HCT116 (cell line): ENCODE results near the gene MEIS2. TPM values are rescaled to one million over a fixed set of nuclear protein-coding genes. Genes with fewer than 3 reads are reported as not detected.

Experiments
- ATAC-seq: fragments of 200-7000 bp; cut with Tn5 transposase; 2 replicates; pipeline ENCODE4 v1.9.1; 2020; ENCODE audit warnings: mild to moderate bottlenecking, moderate library complexity
- BruUV-seq: library from RNA; stranded (reverse); fragments of 400-500 nt; replicated peaks from 2 replicates; lab custom pipeline; 2021; lab: Mats Ljungman, UMichigan
- CTCF ChIA-PET: fragments of 300-600 bp; sonication (Branson Sonifier 250); formaldehyde crosslinking; loops from one replicate; lab custom pipeline; 2021; ENCODE audit warnings: antibody characterized with exemption; lab: Charles Lee
- POLR2A ChIA-PET: fragments of 300-600, 350-600 bp; sonication (Branson Sonifier 250); formaldehyde crosslinking; loops from one replicate; lab custom pipeline; 2021; ENCODE audit warnings: antibody characterized with exemption; lab: Charles Lee
- RAD21 ChIA-PET, 2 experiments: fragments of 300-600 bp; sonication (Branson Sonifier 250); formaldehyde crosslinking; loops; one replicate each; lab custom pipeline; 2023; ENCODE audit warnings: low total read pairs in 2 of 2; ENCODE audit not compliant: uncharacterized antibody in 2 of 2, unreplicated experiment in 2 of 2, low non-redundant PET in 1 of 2; lab: Charles Lee
- DNase-seq: peaks from one replicate; pipeline ENCODE4 v3.0.0-alpha.2; 2010; ENCODE audit warnings: low read depth, low spot score
- H2AFZ ChIP-seq: fragments of 200-600 bp; shearing (Covaris generic), sonication (generic); 2 replicates; pipeline ENCODE4 v1.6.1; 2017; ENCODE audit warnings: low read depth, mixed run types, mixed read lengths, antibody characterized with exemption, low read length; ENCODE audit not compliant: poor library complexity, severe bottlenecking
- H3K27ac ChIP-seq: 2 replicates; pipeline ENCODE4 v1.5.1; 2012; ENCODE audit warnings: low read depth, low read length
- H3K27me3 ChIP-seq: fragments of 200-600 bp; sonication (generic); 2 replicates; pipeline ENCODE4 v1.6.1; 2016; ENCODE audit warnings: mixed run types, low read length, mixed read lengths; ENCODE audit not compliant: insufficient read depth
- H3K36me3 ChIP-seq, 2 experiments: fragments of 200-500 bp in 1 of 2; fragments of 200-600 bp in 1 of 2; sonication (Bioruptor generic) in 1 of 2; sonication (generic) in 1 of 2; 2 replicates each; pipeline versions ENCODE4 v1.5.1 to v1.6.1; 2014 to 2016; ENCODE audit warnings: low read length in 2 of 2, inconsistent platforms in 1 of 2, mixed read lengths in 1 of 2, mixed run types in 1 of 2; ENCODE audit not compliant: insufficient read depth in 2 of 2, control insufficient read depth in 1 of 2
- H3K4me1 ChIP-seq, 2 experiments: fragments of 200-600 bp in 1 of 2; sonication (generic) in 1 of 2; 2 replicates each; pipeline versions ENCODE4 v1.5.1 to v1.6.1; 2012 to 2017; ENCODE audit warnings: low read length in 2 of 2, inconsistent platforms in 1 of 2, mild to moderate bottlenecking in 1 of 2, mixed read lengths in 1 of 2, mixed run types in 1 of 2, moderate library complexity in 1 of 2; ENCODE audit not compliant: insufficient read depth in 2 of 2, control insufficient read depth in 1 of 2
- H3K4me2 ChIP-seq: fragments of 200-600 bp; sonication (generic); 2 replicates; pipeline ENCODE4 v1.6.1; 2017; ENCODE audit warnings: mixed run types, low read length, mixed read lengths
- H3K4me3 ChIP-seq, 2 experiments: fragments of 200-600 bp in 1 of 2; sonication (generic) in 1 of 2; replicated peaks in 1 of 2; 2 replicates each; pipeline ENCODE4 v1.5.1; 2011 to 2016; ENCODE audit warnings: low read length in 2 of 2, control low read depth in 1 of 2, low read depth in 1 of 2, mild to moderate bottlenecking in 1 of 2, mixed read lengths in 1 of 2, mixed run types in 1 of 2
- H3K79me2 ChIP-seq: fragments of 200-600 bp; sonication (generic); 2 replicates; pipeline ENCODE4 v1.6.1; 2017; ENCODE audit warnings: mild to moderate bottlenecking, mixed run types, low read length, moderate library complexity, mixed read lengths; ENCODE audit not compliant: insufficient read depth
- H3K9ac ChIP-seq: fragments of 200-600 bp; sonication (generic); 2 replicates; pipeline ENCODE4 v1.6.1; 2016; ENCODE audit warnings: low read length, mixed read lengths
- H3K9me2 ChIP-seq: fragments of 200-600 bp; sonication (generic), shearing (Covaris generic); 2 replicates; pipeline ENCODE4 v1.6.1; 2017; ENCODE audit warnings: mixed run types, mild to moderate bottlenecking, moderate library complexity; ENCODE audit not compliant: insufficient read depth
- H3K9me3 ChIP-seq, 2 experiments: fragments of 200-500 bp in 1 of 2; fragments of 200-600 bp in 1 of 2; sonication (Bioruptor generic) in 1 of 2; sonication (generic) in 1 of 2; 2 replicates each; pipeline ENCODE4 v1.6.1; 2014 to 2017; ENCODE audit warnings: low read length in 2 of 2, mixed read lengths in 2 of 2, inconsistent platforms in 1 of 2, low read depth in 1 of 2, mild to moderate bottlenecking in 1 of 2, mixed run types in 1 of 2, moderate library complexity in 1 of 2; ENCODE audit not compliant: control insufficient read depth in 1 of 2, insufficient read depth in 1 of 2
- H4K20me1 ChIP-seq: fragments of 200-600 bp; sonication (generic), shearing (Covaris generic); 2 replicates; pipeline ENCODE4 v1.6.1; 2017; ENCODE audit warnings: mixed run types, mild to moderate bottlenecking, moderate library complexity; ENCODE audit not compliant: insufficient read depth
- CBX3 ChIP-seq: IDR thresholded peaks from 2 replicates; pipeline ENCODE4 v1.6.1; 2012; ENCODE audit warnings: low read depth
- CEBPB ChIP-seq: IDR thresholded peaks from 2 replicates; pipeline ENCODE4 v1.6.1; 2012; ENCODE audit warnings: low read depth
- EZH2phosphoT487 ChIP-seq: fragments of 200-600 bp; IDR thresholded peaks from 2 replicates; pipeline ENCODE4 v1.6.1; 2018; ENCODE audit warnings: antibody characterized with exemption, borderline replicate concordance
- FOSL1 ChIP-seq: IDR thresholded peaks from 2 replicates; pipeline ENCODE4 v1.6.1; 2012; ENCODE audit warnings: low read depth
- JUND ChIP-seq: IDR thresholded peaks from 2 replicates; pipeline ENCODE4 v1.6.1; 2012
- SIN3A ChIP-seq: IDR thresholded peaks from 2 replicates; pipeline ENCODE4 v1.6.1; 2012; ENCODE audit warnings: low read depth
- SRF ChIP-seq: IDR thresholded peaks from 2 replicates; pipeline ENCODE4 v1.6.1; 2012; ENCODE audit warnings: low read depth
- intact Hi-C: fragments of 100-400 bp; cut with micrococcal nuclease; formaldehyde crosslinking; loops from 2 replicates; pipeline ENCODE4 v1.10.0; 2022
- total RNA-seq: library from RNA; stranded (reverse); gene quantifications from one replicate; pipeline ENCODE4 v1.2.1, GENCODE V29; 2021; ENCODE audit not compliant: unreplicated experiment
- TF ChIP-seq, protein P1 (sequence below): IDR thresholded peaks from 2 replicates; pipeline ENCODE4 v1.6.1; 2012
- TF ChIP-seq, protein P2 (sequence below): IDR thresholded peaks from 2 replicates; pipeline ENCODE4 v1.6.1; 2011; ENCODE audit warnings: mild to moderate bottlenecking, low read length, moderate library complexity; ENCODE audit not compliant: insufficient replicate concordance; ENCODE audit errors: extremely low read depth
- TF ChIP-seq, protein P3 (sequence below): IDR thresholded peaks from 2 replicates; pipeline ENCODE4 v1.6.1; 2012; ENCODE audit warnings: low read depth

Gene MEIS2
- total RNA-seq, 1 experiment from 2014 or later: 11.5 TPM

DNA sequence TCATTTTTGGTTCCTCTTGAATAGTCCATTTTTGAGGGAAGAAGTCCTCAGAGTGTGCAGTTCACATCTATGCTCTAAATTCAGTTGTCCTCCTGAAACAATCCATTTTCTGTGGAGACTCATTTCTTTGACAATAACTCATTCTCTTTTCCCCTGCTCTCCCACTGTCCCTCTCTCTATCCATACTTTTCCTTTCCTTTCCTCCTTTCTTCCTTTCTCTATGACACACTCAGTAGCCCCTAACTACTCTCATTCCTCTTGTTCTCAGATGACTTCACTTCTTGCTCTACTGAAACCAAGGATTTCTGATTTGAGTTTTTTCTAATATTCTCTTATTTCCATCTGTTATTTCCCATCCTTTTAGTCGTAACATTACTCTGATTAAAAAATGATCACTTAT, 16.7 kb upstream of the MEIS2 start:
- no peak overlapping the region for H3K4me3 ChIP-seq
- H3K79me2 ChIP-seq: no peaks in the 10 kb centered on the region
- no peak for TF ChIP-seq SRF
- no peak for TF ChIP-seq JUND
- TF ChIP-seq SIN3A: no peak
- no peak for TF ChIP-seq EZH2phosphoT487
- TF ChIP-seq, protein P1, sequence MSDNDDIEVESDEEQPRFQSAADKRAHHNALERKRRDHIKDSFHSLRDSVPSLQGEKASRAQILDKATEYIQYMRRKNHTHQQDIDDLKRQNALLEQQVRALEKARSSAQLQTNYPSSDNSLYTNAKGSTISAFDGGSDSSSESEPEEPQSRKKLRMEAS: no peak
- TF ChIP-seq CEBPB: no peak
- TF ChIP-seq, protein P2, sequence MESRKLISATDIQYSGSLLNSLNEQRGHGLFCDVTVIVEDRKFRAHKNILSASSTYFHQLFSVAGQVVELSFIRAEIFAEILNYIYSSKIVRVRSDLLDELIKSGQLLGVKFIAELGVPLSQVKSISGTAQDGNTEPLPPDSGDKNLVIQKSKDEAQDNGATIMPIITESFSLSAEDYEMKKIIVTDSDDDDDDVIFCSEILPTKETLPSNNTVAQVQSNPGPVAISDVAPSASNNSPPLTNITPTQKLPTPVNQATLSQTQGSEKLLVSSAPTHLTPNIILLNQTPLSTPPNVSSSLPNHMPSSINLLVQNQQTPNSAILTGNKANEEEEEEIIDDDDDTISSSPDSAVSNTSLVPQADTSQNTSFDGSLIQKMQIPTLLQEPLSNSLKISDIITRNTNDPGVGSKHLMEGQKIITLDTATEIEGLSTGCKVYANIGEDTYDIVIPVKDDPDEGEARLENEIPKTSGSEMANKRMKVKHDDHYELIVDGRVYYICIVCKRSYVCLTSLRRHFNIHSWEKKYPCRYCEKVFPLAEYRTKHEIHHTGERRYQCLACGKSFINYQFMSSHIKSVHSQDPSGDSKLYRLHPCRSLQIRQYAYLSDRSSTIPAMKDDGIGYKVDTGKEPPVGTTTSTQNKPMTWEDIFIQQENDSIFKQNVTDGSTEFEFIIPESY: no peak
- no peak for TF ChIP-seq FOSL1
- TF ChIP-seq, protein P3, sequence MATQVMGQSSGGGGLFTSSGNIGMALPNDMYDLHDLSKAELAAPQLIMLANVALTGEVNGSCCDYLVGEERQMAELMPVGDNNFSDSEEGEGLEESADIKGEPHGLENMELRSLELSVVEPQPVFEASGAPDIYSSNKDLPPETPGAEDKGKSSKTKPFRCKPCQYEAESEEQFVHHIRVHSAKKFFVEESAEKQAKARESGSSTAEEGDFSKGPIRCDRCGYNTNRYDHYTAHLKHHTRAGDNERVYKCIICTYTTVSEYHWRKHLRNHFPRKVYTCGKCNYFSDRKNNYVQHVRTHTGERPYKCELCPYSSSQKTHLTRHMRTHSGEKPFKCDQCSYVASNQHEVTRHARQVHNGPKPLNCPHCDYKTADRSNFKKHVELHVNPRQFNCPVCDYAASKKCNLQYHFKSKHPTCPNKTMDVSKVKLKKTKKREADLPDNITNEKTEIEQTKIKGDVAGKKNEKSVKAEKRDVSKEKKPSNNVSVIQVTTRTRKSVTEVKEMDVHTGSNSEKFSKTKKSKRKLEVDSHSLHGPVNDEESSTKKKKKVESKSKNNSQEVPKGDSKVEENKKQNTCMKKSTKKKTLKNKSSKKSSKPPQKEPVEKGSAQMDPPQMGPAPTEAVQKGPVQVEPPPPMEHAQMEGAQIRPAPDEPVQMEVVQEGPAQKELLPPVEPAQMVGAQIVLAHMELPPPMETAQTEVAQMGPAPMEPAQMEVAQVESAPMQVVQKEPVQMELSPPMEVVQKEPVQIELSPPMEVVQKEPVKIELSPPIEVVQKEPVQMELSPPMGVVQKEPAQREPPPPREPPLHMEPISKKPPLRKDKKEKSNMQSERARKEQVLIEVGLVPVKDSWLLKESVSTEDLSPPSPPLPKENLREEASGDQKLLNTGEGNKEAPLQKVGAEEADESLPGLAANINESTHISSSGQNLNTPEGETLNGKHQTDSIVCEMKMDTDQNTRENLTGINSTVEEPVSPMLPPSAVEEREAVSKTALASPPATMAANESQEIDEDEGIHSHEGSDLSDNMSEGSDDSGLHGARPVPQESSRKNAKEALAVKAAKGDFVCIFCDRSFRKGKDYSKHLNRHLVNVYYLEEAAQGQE: no peak
- no peak for TF ChIP-seq CBX3
- TF ChIP-seq, all 23 proteins: peak for 0
- intact Hi-C loops: no loop called here
- no peak for ATAC-seq
- Histone ChIP-seq H3K4me2 (no peak overlapping the region), H2AFZ (no peak overlapping the region), H3K27me3 (no peaks in the 10 kb centered on the region), H3K4me1 (no peaks in the 10 kb centered on the region), H3K9me2 (no peaks in the 10 kb centered on the region), H3K9me3 (no peaks in the 10 kb centered on the region), H3K36me3 (no peaks in the 10 kb centered on the region), H4K20me1 (no peaks in the 10 kb centered on the region), H3K9ac (no peak overlapping the region), H3K27ac (no peak overlapping the region)
- ChIA-PET RAD21 (no interaction called here), POLR2A (no interaction called here), CTCF (no interaction called here)
- BruUV-seq: no TSS peak
- no peak for DNase-seq
